Panc1 (cell line): ENCODE measurements around the gene CPSF6. TPM values are rescaled to one million over a fixed set of nuclear protein-coding genes. Genes with fewer than 3 reads are reported as not detected.
A peak's percentile ranks its signal among the peaks of the same experiment; 100 is the strongest.

Experiments
- ATAC-seq: fragments of 200-7000 bp; cut with Tn5 transposase; 2 replicates; pipeline ENCODE4 v1.9.1; 2020; ENCODE audit warnings: mild to moderate bottlenecking, moderate library complexity
- BruUV-seq: library from RNA; stranded (reverse); fragments of 400-500 nt; replicated peaks from 2 replicates; lab custom pipeline; 2021; lab: Mats Ljungman, UMichigan
- CTCF ChIA-PET: fragments of 300-600 bp; sonication (Branson Sonifier 250); formaldehyde crosslinking; loops from one replicate; lab custom pipeline; 2022; ENCODE audit warnings: antibody characterized with exemption; lab: Charles Lee
- POLR2A ChIA-PET: fragments of 300-600 bp; sonication (Branson Sonifier 250); formaldehyde crosslinking; loops from one replicate; lab custom pipeline; 2022; ENCODE audit warnings: antibody characterized with exemption; lab: Charles Lee
- DNase-seq: peaks from one replicate; pipeline ENCODE4 v3.0.0-alpha.2; 2010; ENCODE audit warnings: low read depth, low spot score
- H3K27ac ChIP-seq: 2 replicates; pipeline ENCODE4 v1.5.1; 2011; ENCODE audit warnings: mild to moderate bottlenecking, low read length, inconsistent platforms
- H3K27me3 ChIP-seq: fragments of 200-500 bp; sonication (Bioruptor generic); 2 replicates; pipeline ENCODE4 v1.6.0; 2014; ENCODE audit warnings: low read length, inconsistent platforms; ENCODE audit not compliant: control insufficient read depth, insufficient read depth
- H3K36me3 ChIP-seq: fragments of 200-500 bp; sonication (Bioruptor generic); 2 replicates; pipeline ENCODE4 v1.5.1; 2014; ENCODE audit warnings: inconsistent platforms, mild to moderate bottlenecking, low read length, moderate library complexity; ENCODE audit not compliant: control insufficient read depth, insufficient read depth
- H3K4me1 ChIP-seq: 2 replicates; pipeline ENCODE4 v1.5.1; 2011; ENCODE audit warnings: inconsistent platforms, mild to moderate bottlenecking, low read length, moderate library complexity; ENCODE audit not compliant: control insufficient read depth, insufficient read depth
- H3K4me3 ChIP-seq, 2 experiments: 2 replicates each; pipeline ENCODE4 v1.5.1; 2011 to 2012; ENCODE audit warnings: low read depth in 2 of 2, low read length in 2 of 2, mild to moderate bottlenecking in 2 of 2, inconsistent platforms in 1 of 2, moderate library complexity in 1 of 2
- H3K9me3 ChIP-seq: fragments of 200-500 bp; sonication (Bioruptor generic); 2 replicates; pipeline ENCODE4 v1.5.1; 2014; ENCODE audit warnings: low read depth, mild to moderate bottlenecking, inconsistent platforms, low read length, moderate library complexity; ENCODE audit not compliant: control insufficient read depth, insufficient read depth
- CTCF ChIP-seq: fragments of 450-650 bp; IDR thresholded peaks from 2 replicates; pipeline ENCODE4 v1.5.1; 2017; ENCODE audit warnings: mild to moderate bottlenecking
- POLR2AphosphoS5 ChIP-seq: IDR thresholded peaks from 2 replicates; pipeline ENCODE4 v1.6.1; 2012; ENCODE audit warnings: mild to moderate bottlenecking, low read depth, low read length, moderate library complexity
- REST ChIP-seq, 2 experiments: IDR thresholded peaks; 2 replicates each; pipeline ENCODE4 v1.6.1; 2011 to 2012; ENCODE audit warnings: low read depth in 2 of 2, control low read depth in 1 of 2, low read length in 1 of 2, mild to moderate bottlenecking in 1 of 2, moderate library complexity in 1 of 2; ENCODE audit not compliant: insufficient read depth in 1 of 2
- SIN3A ChIP-seq: IDR thresholded peaks from 2 replicates; pipeline ENCODE4 v1.6.1; 2012; ENCODE audit warnings: low read depth, mild to moderate bottlenecking, low read length, moderate library complexity, borderline replicate concordance; ENCODE audit not compliant: insufficient read depth
- TCF7L2 ChIP-seq: IDR thresholded peaks from 2 replicates; pipeline ENCODE4 v1.6.1; 2011; ENCODE audit warnings: mild to moderate bottlenecking, low read depth, low read length, inconsistent platforms
- in situ Hi-C: cut with HindIII; loops from 2 replicates; pipeline ENCODE4 v1.10.0; 2016; ENCODE audit warnings: low sequenced_read_pairs, low pct_unique_long_range_greater_than_20kb
- intact Hi-C: fragments of 100-400 bp; cut with micrococcal nuclease; formaldehyde crosslinking; loops from one replicate; pipeline ENCODE4 v1.10.0; 2022; ENCODE audit not compliant: unreplicated experiment
- total RNA-seq: library from RNA; stranded (reverse); gene quantifications from one replicate; pipeline ENCODE4 v1.2.1, GENCODE V29; 2021; ENCODE audit not compliant: unreplicated experiment

Gene CPSF6
- total RNA-seq, 1 experiment from 2014 or later: 82.0 TPM

- Histone ChIP-seq H3K4me1 (no peaks in the 10 kb centered on the region), H3K4me3 (no peak overlapping the region), H3K27me3 (no peaks in the 10 kb centered on the region), H3K36me3 (peaks cover 34% of the 10 kb centered on the region), H3K9me3 (no peaks in the 10 kb centered on the region), H3K27ac (no peak overlapping the region)
- in situ Hi-C loops (no loop called here), intact Hi-C loops (no loop called here)
- no peak for DNase-seq
- POLR2A ChIA-PET: interaction anchor here (0.6 kb wide), 1 partner anchor 452 kb away, joined by 3 read pairs; no protein-coding TSS in a partner anchor
- TF ChIP-seq REST (IDR thresholded peaks at IDR 0.05; ENCODE audit: insufficient read depth in 1 of 2, low read depth in 2 of 2, low read length in 1 of 2): no peak
- 0 out of 2 replicates have a peak, but pooled peaks have one; percentile 43 for TF ChIP-seq TCF7L2
- TF ChIP-seq CTCF: no peak
- no peak for TF ChIP-seq SIN3A
- no peak for TF ChIP-seq POLR2AphosphoS5
- ATAC-seq: no peak
- no TSS peak for BruUV-seq
- CTCF ChIA-PET: no interaction called here
Measured at GRCh38 chr12:69269736-69270135, 30.4 kb downstream of the CPSF6 start.

GRCh38 chr12:69272511-69272910, 33.1 kb downstream of the CPSF6 start:
- no peaks in the 10 kb centered on the region for H3K9me3 ChIP-seq
- no TSS peak for BruUV-seq
- H3K4me3 ChIP-seq: no peak overlapping the region
- ATAC-seq: no peak
- ChIA-PET POLR2A (no interaction called here), CTCF (no interaction called here)
- H3K27ac ChIP-seq: no peak overlapping the region
- in situ Hi-C loops: no loop called here
- no peaks in the 10 kb centered on the region for H3K27me3 ChIP-seq
- H3K36me3 ChIP-seq: peaks cover 27% of the 10 kb centered on the region
- no peak for DNase-seq
- no peak for TF ChIP-seq TCF7L2
- no peak for TF ChIP-seq SIN3A
- no peak for TF ChIP-seq POLR2AphosphoS5
- TF ChIP-seq CTCF: no peak
- no peak for TF ChIP-seq REST (IDR thresholded peaks at IDR 0.05; ENCODE audit: insufficient read depth in 1 of 2, low read depth in 2 of 2, low read length in 1 of 2)
- intact Hi-C loops: no loop called here
- H3K4me1 ChIP-seq: no peaks in the 10 kb centered on the region
